ENCODE measurements around the gene TM9SF1. TPM values are rescaled to one million over a fixed set of nuclear protein-coding genes. Genes with fewer than 3 reads are reported as not detected.

TM9SF1 gene
- total RNA-seq, 1 donor: 83.6 TPM

Small RNA genes within 50 kb of the gene (small RNA-seq; reads per million reads assigned to genes)
- gene AL136295.4 (not detected), gene CHMP4A (not detected), gene IPO4 (not detected), gene IRF9 (not detected), gene MDP1 (not detected), gene RNA5SP383 (not detected)

Other genes starting within 250 kb of the TM9SF1 start
- gene DHRS4, start 241.7 kb downstream of the TM9SF1 start, total RNA-seq: 26.1 and 32.0 TPM in 2 replicates
- gene DHRS4L2, start 206.5 kb downstream of the TM9SF1 start, total RNA-seq: 9.3 and 12.0 TPM in 2 replicates
- gene CARMIL3, start 143.4 kb downstream of the TM9SF1 start, total RNA-seq: 0.22 and 0.52 TPM in 2 replicates
- gene CPNE6, start 123.9 kb downstream of the TM9SF1 start, total RNA-seq: under 0.01 TPM in 1 of 2 replicates, not detected in the other
- 26.2 and 33.6 TPM in 2 replicates for gene PCK2, start 101.1 kb downstream of the TM9SF1 start, total RNA-seq
- gene DCAF11, start 80.7 kb downstream of the TM9SF1 start, total RNA-seq: 53.7 and 56.6 TPM in 2 replicates
- 0.76 and 1.4 TPM in 2 replicates for gene NRL, start 80.5 kb downstream of the TM9SF1 start, total RNA-seq
- 0.26 and 0.32 TPM in 2 replicates for gene FITM1, start 64.8 kb downstream of the TM9SF1 start, total RNA-seq
- 104 and 119 TPM in 2 replicates for gene PSME1, start 59.2 kb downstream of the TM9SF1 start, total RNA-seq
- gene EMC9, start 53.9 kb downstream of the TM9SF1 start, total RNA-seq: 9.5 and 11.9 TPM in 2 replicates
- gene PSME2, start 48.8 kb downstream of the TM9SF1 start, total RNA-seq: 73.3 and 80.2 TPM in 2 replicates
- 28.9 and 37.8 TPM in 2 replicates for gene RNF31, start 47.9 kb downstream of the TM9SF1 start, total RNA-seq
- gene IRF9, start 34.2 kb downstream of the TM9SF1 start, total RNA-seq: 76.1 and 78.0 TPM in 2 replicates
- 1.3 and 1.8 TPM in 2 replicates for gene REC8, start 23.4 kb downstream of the TM9SF1 start, total RNA-seq
- gene IPO4, start 6.6 kb downstream of the TM9SF1 start, total RNA-seq: 33.1 and 35.9 TPM in 2 replicates
- 0.13 and 0.43 TPM in 2 replicates for gene TSSK4, start 10.3 kb upstream of the TM9SF1 start, total RNA-seq
- 35.3 and 35.8 TPM in 2 replicates for gene CHMP4A, start 18.0 kb upstream of the TM9SF1 start, total RNA-seq
- 18.8 and 21.6 TPM in 2 replicates for gene MDP1, start 20.6 kb upstream of the TM9SF1 start, total RNA-seq
- gene NEDD8, start 36.9 kb upstream of the TM9SF1 start, total RNA-seq: 104 and 115 TPM in 2 replicates
- 80.2 and 87.7 TPM in 2 replicates for gene GMPR2, start 37.5 kb upstream of the TM9SF1 start, total RNA-seq
- 44.1 and 50.3 TPM in 2 replicates for gene TINF2, start 47.2 kb upstream of the TM9SF1 start, total RNA-seq
- 1.1 and 1.6 TPM in 2 replicates for gene TGM1, start 67.7 kb upstream of the TM9SF1 start, total RNA-seq
- gene RABGGTA, start 76.2 kb upstream of the TM9SF1 start, total RNA-seq: 14.9 and 17.9 TPM in 2 replicates
- gene DHRS1, start 104.3 kb upstream of the TM9SF1 start, total RNA-seq: 11.9 and 12.6 TPM in 2 replicates
- gene NOP9, start 104.4 kb upstream of the TM9SF1 start, total RNA-seq: 15.8 and 17.8 TPM in 2 replicates
- gene CIDEB, start 112.5 kb upstream of the TM9SF1 start, total RNA-seq: 6.4 and 7.2 TPM in 2 replicates
- 3.5 and 5.5 TPM in 2 replicates for gene LTB4R2, start 114.7 kb upstream of the TM9SF1 start, total RNA-seq
- 1.9 and 2.4 TPM in 2 replicates for gene LTB4R, start 116.1 kb upstream of the TM9SF1 start, total RNA-seq
- 99.4 and 106 TPM in 2 replicates for gene ADCY4, start 139.6 kb upstream of the TM9SF1 start, total RNA-seq
- gene RIPK3, start 144.6 kb upstream of the TM9SF1 start, total RNA-seq: 180 and 256 TPM in 2 replicates
- gene NFATC4, start 172.7 kb upstream of the TM9SF1 start, total RNA-seq: 202 and 302 TPM in 2 replicates
- gene NYNRIN, start 203.6 kb upstream of the TM9SF1 start, total RNA-seq: 14.0 and 14.4 TPM in 2 replicates
- 6.1 and 7.5 TPM in 2 replicates for gene CBLN3, start 234.2 kb upstream of the TM9SF1 start, total RNA-seq
- gene KHNYN, start 234.5 kb upstream of the TM9SF1 start, total RNA-seq: 51.0 and 53.6 TPM in 2 replicates
- gene SDR39U1, start 247.3 kb upstream of the TM9SF1 start, total RNA-seq: 13.4 and 15.2 TPM in 2 replicates

All from articular chondrocyte of knee joint (primary cell).